Measurements from ENCODE around the gene BCO2.

DNA sequence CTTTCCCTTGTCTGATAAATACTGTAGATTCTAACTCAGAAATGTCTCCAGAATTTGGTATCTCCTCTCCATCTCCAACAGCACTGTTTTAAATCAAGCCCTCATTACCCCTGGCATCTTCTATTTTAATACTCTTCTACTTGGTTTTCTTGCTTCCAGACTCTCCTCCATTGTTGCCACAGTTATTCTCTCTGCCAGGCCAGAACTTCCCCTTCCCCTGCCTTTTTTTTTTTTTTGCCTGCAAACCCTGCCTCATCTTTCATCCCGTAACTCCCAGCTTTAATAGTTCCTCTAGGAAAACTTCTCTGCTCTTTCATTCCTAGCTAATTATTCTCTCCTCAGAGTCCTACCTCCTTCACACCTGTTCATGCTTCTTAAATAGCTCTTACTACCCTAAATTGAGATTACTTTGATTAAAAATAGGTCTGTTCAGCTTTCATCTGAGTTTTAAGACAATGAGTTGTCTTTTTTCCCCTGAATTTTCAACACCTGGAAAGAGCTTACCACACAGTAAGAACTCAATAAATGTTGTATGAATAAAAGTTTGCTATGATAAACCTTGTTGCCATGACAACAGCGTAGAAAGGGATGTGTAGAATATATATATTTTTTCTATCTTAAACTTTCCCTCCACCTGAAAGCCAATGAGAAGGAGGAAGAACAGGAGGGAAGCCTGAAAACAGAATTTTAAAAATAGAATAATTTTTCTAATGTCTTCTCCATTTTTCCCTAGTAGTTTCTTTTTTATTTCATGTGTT lies 15.0 kb upstream of the BCO2 start:
- TF ChIP-seq, protein P1, sequence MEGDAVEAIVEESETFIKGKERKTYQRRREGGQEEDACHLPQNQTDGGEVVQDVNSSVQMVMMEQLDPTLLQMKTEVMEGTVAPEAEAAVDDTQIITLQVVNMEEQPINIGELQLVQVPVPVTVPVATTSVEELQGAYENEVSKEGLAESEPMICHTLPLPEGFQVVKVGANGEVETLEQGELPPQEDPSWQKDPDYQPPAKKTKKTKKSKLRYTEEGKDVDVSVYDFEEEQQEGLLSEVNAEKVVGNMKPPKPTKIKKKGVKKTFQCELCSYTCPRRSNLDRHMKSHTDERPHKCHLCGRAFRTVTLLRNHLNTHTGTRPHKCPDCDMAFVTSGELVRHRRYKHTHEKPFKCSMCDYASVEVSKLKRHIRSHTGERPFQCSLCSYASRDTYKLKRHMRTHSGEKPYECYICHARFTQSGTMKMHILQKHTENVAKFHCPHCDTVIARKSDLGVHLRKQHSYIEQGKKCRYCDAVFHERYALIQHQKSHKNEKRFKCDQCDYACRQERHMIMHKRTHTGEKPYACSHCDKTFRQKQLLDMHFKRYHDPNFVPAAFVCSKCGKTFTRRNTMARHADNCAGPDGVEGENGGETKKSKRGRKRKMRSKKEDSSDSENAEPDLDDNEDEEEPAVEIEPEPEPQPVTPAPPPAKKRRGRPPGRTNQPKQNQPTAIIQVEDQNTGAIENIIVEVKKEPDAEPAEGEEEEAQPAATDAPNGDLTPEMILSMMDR (conservative IDR thresholded peaks at IDR 0.05; ENCODE audit: low read depth, low read length): no peak
- TF ChIP-seq EZH2 (IDR thresholded peaks at IDR 0.05; ENCODE audit: low read length, unreplicated experiment): no peak
- no peak for TF ChIP-seq EZH2phosphoT487 (IDR thresholded peaks at IDR 0.05; ENCODE audit: borderline replicate concordance, low read length)
